H1 (cell line): ENCODE data around the gene RIT2. TPM values are rescaled to one million over a fixed set of nuclear protein-coding genes. Genes with fewer than 3 reads are reported as not detected.

ENCODE experiments used
- BACH1 ChIP-seq: IDR thresholded peaks from 2 replicates; pipeline ENCODE4 v1.6.1; 2012; ENCODE audit warnings: low read length, improper control_type of control experiment
- NANOG ChIP-seq: IDR thresholded peaks from 2 replicates; pipeline ENCODE4 v1.6.1; 2011; ENCODE audit warnings: low read length, low read depth, mild to moderate bottlenecking, inconsistent platforms; ENCODE audit not compliant: insufficient read depth, poor library complexity, severe bottlenecking
- SP1 ChIP-seq: IDR thresholded peaks from 2 replicates; pipeline ENCODE4 v1.6.1; 2011; ENCODE audit warnings: low read depth, low read length
- TAF7 ChIP-seq: optimal IDR thresholded peaks from 2 replicates; pipeline ENCODE3; 2011; ENCODE audit warnings: low read depth, mild to moderate bottlenecking, inconsistent platforms, low read length, moderate library complexity, borderline replicate concordance
- USF2 ChIP-seq: IDR thresholded peaks from 2 replicates; pipeline ENCODE4 v1.6.1; 2011; ENCODE audit warnings: low read length, improper control_type of control experiment
- YY1 ChIP-seq: IDR thresholded peaks from 2 replicates; pipeline ENCODE4 v1.6.1; 2011; ENCODE audit warnings: low read depth, mild to moderate bottlenecking, low read length
- ZNF274 ChIP-seq: IDR thresholded peaks from 2 replicates; pipeline ENCODE4 v1.7.0; 2012; ENCODE audit warnings: low read length, borderline replicate concordance; ENCODE audit errors: extremely low read depth
- polyA plus RNA-seq, 7 experiments: library from polyadenylated mRNA; depleted of rRNA in 3 of 7; stranded (reverse) in 5 of 7; unstranded in 2 of 7; fragments of >200 nt in 5 of 7; fragments of 200-250 nt in 2 of 7; gene quantifications; 1 replicate in 5 of 7; 2 replicates in 1 of 7; 4 replicates in 1 of 7; pipeline versions ENCODE4 v1.2.1 to v1.2.3, GENCODE V29; 2011 to 2013; ENCODE audit warnings: missing spikeins in 2 of 7, mixed read lengths in 2 of 7
- total RNA-seq: library from RNA; stranded (reverse); fragmentation: NEBNext Ultra II Directional; extraction: Animal tissue kit (Norgen Biotek cat#: 25700); gene quantifications from 2 replicates; pipeline ENCODE4 v1.2.1, GENCODE V29; 2021

The RIT2 gene
- total and polyA plus RNA-seq, 2 of the 8 experiments (the other 6 are each of a cell fraction or from before 2014, with no cell fraction given) = 0.67 to 3.2 TPM

DNA sequence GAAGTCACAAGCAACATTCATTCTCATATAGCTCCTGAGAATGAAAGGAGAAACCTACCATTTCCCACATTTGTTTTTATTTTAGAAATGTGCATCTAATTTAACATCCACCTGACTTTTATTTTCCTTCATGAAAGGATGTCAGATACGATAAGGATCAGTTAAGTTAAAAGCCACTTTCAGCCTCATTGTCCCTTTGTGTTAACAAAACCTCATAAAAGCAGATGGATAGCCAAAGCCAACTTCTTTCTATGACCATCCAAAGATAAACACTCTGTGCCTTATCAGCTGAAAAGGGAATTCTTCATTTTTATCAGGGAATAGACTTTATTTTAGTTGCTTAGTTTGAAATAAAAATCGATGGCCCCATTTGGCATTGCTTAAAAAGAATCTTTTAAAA is 25.7 kb upstream of the RIT2 start (continued):
- TF ChIP-seq YY1 (no peak), BACH1 (no peak), SP1 (no peak), NANOG (no peak), ZNF274 (no peak), USF2 (no peak), TAF7 (no peak)
